ENCODE results near the gene HECTD1.

HECTD1 gene

GRCh38 chr14:31228533-31228932, 20.9 kb upstream of the HECTD1 start:
- no peak for DNase-seq (ENCODE audit: low spot score)
- POLR2A ChIA-PET (ENCODE audit: low non-redundant PET), result interaction anchor here (0.8 kb wide), 1 partner anchor 9 kb away, joined by 3 read pairs; no protein-coding TSS in a partner anchor
- H3K27ac ChIP-seq, result no peak overlapping the region
- TF ChIP-seq CTCF (conservative IDR thresholded peaks at IDR 0.05; ENCODE audit: low read depth), result no peak
- CTCF ChIA-PET, result no interaction called here

- ChIA-PET POLR2A (ENCODE audit: low non-redundant PET) (interaction anchor here (0.6 kb wide), 1 partner anchor 10 kb away, joined by 4 read pairs; no protein-coding TSS in a partner anchor), CTCF (no interaction called here)
- no peak for DNase-seq (ENCODE audit: low spot score)
- H3K27ac ChIP-seq, result no peak overlapping the region
- TF ChIP-seq CTCF (conservative IDR thresholded peaks at IDR 0.05; ENCODE audit: low read depth), result no peak
Measured at GRCh38 chr14:31224808-31225207, 17.2 kb upstream of the HECTD1 start.

GRCh38 chr14:31223331-31223730, 15.7 kb upstream of the HECTD1 start:
- TF ChIP-seq CTCF (conservative IDR thresholded peaks at IDR 0.05; ENCODE audit: low read depth), result no peak
- CTCF ChIA-PET, result no interaction called here

GRCh38 chr14:31222834-31223233, 15.2 kb upstream of the HECTD1 start:
- DNase-seq (ENCODE audit: low spot score), result no peak
- H3K27ac ChIP-seq, result no peak overlapping the region
- CTCF ChIA-PET, result interaction anchor here (0.7 kb wide), 1 partner anchor 107 kb away, joined by 3 read pairs; no protein-coding TSS in a partner anchor
- POLR2A ChIA-PET (ENCODE audit: low non-redundant PET), result no interaction called here
- TF ChIP-seq CTCF (conservative IDR thresholded peaks at IDR 0.05; ENCODE audit: low read depth), result no peak

More at GRCh38 chr14:31223331-31223730, 15.7 kb upstream of the HECTD1 start:
- H3K27ac ChIP-seq, result no peak overlapping the region
- POLR2A ChIA-PET (ENCODE audit: low non-redundant PET), result no interaction called here
- DNase-seq (ENCODE audit: low spot score), result no peak

- no peak for DNase-seq (ENCODE audit: low spot score)
- no peak overlapping the region for H3K27ac ChIP-seq
- POLR2A ChIA-PET (ENCODE audit: low non-redundant PET), result no interaction called here
- CTCF ChIA-PET, result no interaction called here
- no peak for TF ChIP-seq CTCF (conservative IDR thresholded peaks at IDR 0.05; ENCODE audit: low read depth)
Measured at GRCh38 chr14:31221266-31221665, 13.7 kb upstream of the HECTD1 start.

- no peak for TF ChIP-seq CTCF (conservative IDR thresholded peaks at IDR 0.05; ENCODE audit: low read depth)
- H3K27ac ChIP-seq, result no peak overlapping the region
- POLR2A ChIA-PET (ENCODE audit: low non-redundant PET), result no interaction called here
- CTCF ChIA-PET, result interaction anchor here (0.6 kb wide), 1 partner anchor 42 kb away, joined by 4 read pairs; no protein-coding TSS in a partner anchor
- no peak for DNase-seq (ENCODE audit: low spot score)
Measured at GRCh38 chr14:31219169-31219568, 11.6 kb upstream of the HECTD1 start.
